HepG2 (cell line): ENCODE data around the gene SPECC1L. TPM values are rescaled to one million over a fixed set of nuclear protein-coding genes. Genes with fewer than 3 reads are reported as not detected.

Experiments
- ATAC-seq: fragments of 200-7000 bp; cut with Tn5 transposase; 3 replicates; pipeline ENCODE4 v1.9.1; 2020; ENCODE audit warnings: mild to moderate bottlenecking, moderate library complexity
- BruUV-seq: library from RNA; stranded (reverse); fragments of 400-500 nt; replicated peaks from 2 replicates; lab custom pipeline; 2021; lab: Mats Ljungman, UMichigan
- CTCF ChIA-PET: fragments of 300-600 bp; formaldehyde crosslinking; extraction: SDS; loops from one replicate; lab custom pipeline; 2021; ENCODE audit warnings: low total read pairs, inconsistent platforms, low intra/inter-chr PET ratio; lab: Yijun Ruan, JAX
- POLR2A ChIA-PET: fragments of 350-600 bp; sonication (Branson Sonifier 250); formaldehyde crosslinking; loops from one replicate; lab custom pipeline; 2020; ENCODE audit warnings: antibody characterized with exemption, inconsistent platforms; lab: Yijun Ruan, JAX
- DNase-seq: peaks from one replicate; pipeline ENCODE4 v3.0.0-alpha.2; 2015; ENCODE audit warnings: low spot score
- FAIRE-seq: peaks from 3 replicates; lab custom pipeline; 2011; peaks lifted over from hg19 to GRCh38; lab: Jason Lieb, UNC
- H2AFZ ChIP-seq: one replicate; pipeline ENCODE4 v1.6.1; 2011; ENCODE audit warnings: low read length, inconsistent platforms
- H3K27ac ChIP-seq: fragments of 300-600 bp; 3 replicates; pipeline ENCODE4 v1.8.0; 2011; ENCODE audit warnings: mixed run types, mild to moderate bottlenecking, mixed read lengths, low read length, inconsistent platforms; ENCODE audit not compliant: insufficient read depth; ENCODE audit errors: extremely low read length
- H3K27me3 ChIP-seq, 2 experiments: fragments of 200-600 bp in 1 of 2; 2 replicates in 1 of 2; 3 replicates in 1 of 2; pipeline versions ENCODE4 v1.6.0 to v1.8.0; 2011; ENCODE audit warnings: low read length in 2 of 2, mild to moderate bottlenecking in 2 of 2, moderate library complexity in 2 of 2, inconsistent platforms in 1 of 2; ENCODE audit not compliant: insufficient read depth in 2 of 2, control insufficient read depth in 1 of 2
- H3K36me3 ChIP-seq, 2 experiments: fragments of 200-600 bp in 1 of 2; replicated peaks in 1 of 2; 2 replicates in 1 of 2; 3 replicates in 1 of 2; pipeline versions ENCODE4 v1.5.1 to v1.8.0; 2011; ENCODE audit warnings: low read length in 2 of 2, inconsistent platforms in 1 of 2; ENCODE audit not compliant: insufficient read depth in 2 of 2, control insufficient read depth in 1 of 2
- H3K4me1 ChIP-seq: 2 replicates; pipeline ENCODE4 v1.5.1; 2012; ENCODE audit warnings: low read length, inconsistent platforms; ENCODE audit not compliant: insufficient read depth
- H3K4me2 ChIP-seq: 2 replicates; pipeline ENCODE4 v1.6.0; 2011; ENCODE audit warnings: low read depth, low read length, inconsistent platforms
- H3K4me3 ChIP-seq, 3 experiments: fragments of 200-600 bp in 1 of 3; sonication (generic), shearing (Covaris generic) in 1 of 3; replicated peaks in 1 of 3; 2 replicates each; pipeline ENCODE4 v1.5.1; 2011 to 2016; ENCODE audit warnings: low read length in 3 of 3, inconsistent platforms in 2 of 3, low read depth in 2 of 3, mild to moderate bottlenecking in 2 of 3, control low read depth in 1 of 3, mixed read lengths in 1 of 3; ENCODE audit not compliant: insufficient read depth in 1 of 3
- H3K79me2 ChIP-seq: one replicate; pipeline ENCODE4 v1.6.1; 2011; ENCODE audit warnings: low read length, inconsistent platforms; ENCODE audit not compliant: insufficient read depth
- H3K9ac ChIP-seq: 2 replicates; pipeline ENCODE4 v1.6.0; 2011; ENCODE audit warnings: mild to moderate bottlenecking, low read depth, low read length, inconsistent platforms; ENCODE audit not compliant: insufficient read depth
- H3K9me3 ChIP-seq: 2 replicates; pipeline ENCODE4 v1.5.1; 2012; ENCODE audit warnings: mild to moderate bottlenecking, low read length
- H4K20me1 ChIP-seq: 2 replicates; pipeline ENCODE4 v1.6.0; 2011; ENCODE audit warnings: inconsistent platforms, mild to moderate bottlenecking, low read length, moderate library complexity; ENCODE audit not compliant: insufficient read depth
- CENPT ChIP-seq: sonication (generic); formaldehyde crosslinking; IDR thresholded peaks from 2 replicates; pipeline ENCODE4 v1.8.0; 2022; ENCODE audit warnings: low read depth, mild to moderate bottlenecking, moderate library complexity, missing genetic modification reagents
- FOXP1 ChIP-seq, 2 experiments: fragments of 450-650 bp in 1 of 2; IDR thresholded peaks; 2 replicates each; pipeline ENCODE4 v1.6.1; 2017 to 2018; ENCODE audit warnings: antibody characterized with exemption in 1 of 2
- KLF11 ChIP-seq: IDR thresholded peaks from 2 replicates; pipeline ENCODE4 v1.6.1; 2016; ENCODE audit warnings: missing compliant biosample characterization
- MYC ChIP-seq: sonication (generic); formaldehyde crosslinking; IDR thresholded peaks from 2 replicates; pipeline ENCODE4 v1.9.0; 2021; ENCODE audit warnings: missing genetic modification reagents, borderline replicate concordance
- NCOA1 ChIP-seq: sonication (generic); formaldehyde crosslinking; IDR thresholded peaks from 2 replicates; pipeline ENCODE4 v1.9.0; 2021; ENCODE audit warnings: missing genetic modification reagents
- ZNF121 ChIP-seq: sonication (generic); formaldehyde crosslinking; IDR thresholded peaks from 2 replicates; pipeline ENCODE4 v1.5.0; 2020; ENCODE audit warnings: mild to moderate bottlenecking, missing genetic modification reagents
- ZNF382 ChIP-seq: sonication (generic); formaldehyde crosslinking; IDR thresholded peaks from 2 replicates; pipeline ENCODE4 v1.5.0; 2020; ENCODE audit warnings: missing genetic modification reagents, mild to moderate bottlenecking, borderline replicate concordance
- ZNF672 ChIP-seq: sonication (generic); formaldehyde crosslinking; IDR thresholded peaks from 2 replicates; pipeline ENCODE4 v1.8.1; 2022; ENCODE audit warnings: missing genetic modification reagents
- ZNF768 ChIP-seq: sonication (generic); formaldehyde crosslinking; IDR thresholded peaks from 2 replicates; pipeline ENCODE4 v1.4.0; 2020; ENCODE audit warnings: missing genetic modification reagents
- WGBS: methylation state at CpG from one replicate; pipeline ENCODE4 v1.1.6; 2017; ENCODE audit warnings: low lambda C conversion rate; 5-methylcytosine and 5-hydroxymethylcytosine counted together
- in situ Hi-C: cut with HindIII; loops from 2 replicates; pipeline ENCODE4 v1.10.0; 2017; ENCODE audit warnings: low pct_unique_long_range_greater_than_20kb; ENCODE audit not compliant: extremely low pct_ligation_motif_present
- intact Hi-C: fragments of 100-400 bp; cut with micrococcal nuclease; formaldehyde crosslinking; loops from one replicate; pipeline ENCODE4 v1.10.0; 2022; ENCODE audit not compliant: unreplicated experiment
- polyA plus RNA-seq, 8 experiments: library from polyadenylated mRNA; depleted of rRNA in 3 of 8; stranded (reverse) in 7 of 8; unstranded in 1 of 8; fragments of >200 nt; fragmentation: Illumina TruSeq in 4 of 8; extraction: Trizol in 4 of 8; gene quantifications; 2 replicates each; pipeline versions ENCODE4 v1.2.1 to v1.2.3, GENCODE V29; 2011 to 2016; ENCODE audit warnings: low read depth in 4 of 8, missing spikeins in 1 of 8, mixed read lengths in 1 of 8; ENCODE audit not compliant: insufficient read depth in 1 of 8
- total RNA-seq, 5 experiments: library from RNA; depleted of rRNA; stranded (reverse); fragments of >200 nt; fragmentation: Illumina TruSeq; extraction: Trizol; gene quantifications; 2 replicates each; pipeline ENCODE4 v1.2.3, GENCODE V29; 2016; ENCODE audit warnings: low read depth in 1 of 5
- TF ChIP-seq, protein P1 (sequence below): sonication (generic); formaldehyde crosslinking; IDR thresholded peaks from 2 replicates; pipeline ENCODE4 v1.8.1; 2023; ENCODE audit warnings: mild to moderate bottlenecking, moderate library complexity, missing genetic modification reagents
- TF ChIP-seq, protein P2 (sequence below): sonication (generic); formaldehyde crosslinking; IDR thresholded peaks from 2 replicates; pipeline ENCODE4 v1.4.0; 2020; ENCODE audit warnings: missing genetic modification reagents
- TF ChIP-seq, protein P3 (sequence below): sonication (generic); formaldehyde crosslinking; IDR thresholded peaks from 2 replicates; pipeline ENCODE4 v1.8.1; 2023; ENCODE audit warnings: mild to moderate bottlenecking, missing genetic modification reagents
- TF ChIP-seq, protein P4 (sequence below): sonication (generic); formaldehyde crosslinking; IDR thresholded peaks from 2 replicates; pipeline ENCODE4 v1.4.0; 2020; ENCODE audit warnings: missing genetic modification reagents

SPECC1L gene
- total and polyA plus RNA-seq, 2 of the 13 experiments (the other 11 are each of a cell fraction or from before 2014, with no cell fraction given), result 14.1 to 30.3 TPM

DNA sequence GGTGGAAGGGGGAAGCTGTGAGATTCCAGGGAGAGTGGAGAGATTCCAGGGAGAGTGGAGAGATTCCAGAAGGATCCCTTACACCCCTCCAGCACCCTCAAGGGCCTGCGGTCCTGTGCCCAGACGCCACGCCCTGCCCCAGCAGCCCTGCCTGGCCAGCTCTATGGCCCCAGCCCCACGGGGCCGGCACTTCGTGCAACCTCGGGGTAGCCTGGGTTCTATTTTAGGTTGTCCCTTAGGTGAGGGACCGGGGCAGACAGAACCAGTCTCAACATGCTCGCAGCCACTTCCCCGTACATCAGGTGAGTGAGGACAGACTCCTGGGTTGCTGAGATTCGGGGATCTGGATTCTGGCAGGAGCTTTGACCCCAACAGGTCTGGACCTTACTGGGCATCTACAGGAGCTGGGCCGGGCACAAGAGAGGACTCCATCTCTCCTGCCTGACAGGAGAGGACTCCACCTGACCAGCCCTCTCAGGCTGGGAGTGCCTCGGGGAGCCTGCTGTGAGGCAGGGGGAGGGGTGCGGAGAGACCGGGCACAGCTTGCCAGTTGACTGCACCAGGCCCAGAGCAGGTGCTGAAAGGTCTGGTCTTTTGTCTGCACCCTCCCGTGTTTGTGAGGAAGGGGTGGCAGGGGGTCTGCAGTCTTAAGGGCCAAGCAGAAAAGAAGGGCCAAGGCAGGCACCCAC lies 148.3 kb downstream of the SPECC1L start:
- Histone ChIP-seq H3K27me3 (no peaks in the 10 kb centered on the region), H4K20me1 (no peaks in the 10 kb centered on the region), H3K9ac (no peak overlapping the region), H3K4me2 (no peak overlapping the region), H3K36me3 (peaks cover 8 to 23% of the 10 kb centered on the region in 2 experiments; a peak in 4 of 5 replicates), H3K27ac (no peak overlapping the region), H3K9me3 (no peaks in the 10 kb centered on the region), H3K79me2 (no peaks in the 10 kb centered on the region), H3K4me3 (no peak overlapping the region), H3K4me1 (peaks cover 26% of the 10 kb centered on the region), H2AFZ (no peak overlapping the region)
- DNase-seq (no peak), ATAC-seq (no peak), FAIRE-seq (no peak)
- ChIA-PET CTCF (no interaction called here), POLR2A (no interaction called here)
- TF ChIP-seq MYC (CRISPR knock-in tag) (no peak), ZNF672 (CRISPR knock-in tag) (no peak), CENPT (CRISPR knock-in tag) (no peak), ZNF121 (CRISPR knock-in tag) (no peak), KLF11 (CRISPR knock-in tag) (no peak), FOXP1 (IDR thresholded peaks at IDR 0.05) (no peak), FOXP1 (CRISPR knock-in tag; IDR thresholded peaks at IDR 0.05) (no peak), NCOA1 (CRISPR knock-in tag) (no peak), ZNF768 (no peak), ZNF382 (CRISPR knock-in tag) (no peak)
- TF ChIP-seq, protein P1, sequence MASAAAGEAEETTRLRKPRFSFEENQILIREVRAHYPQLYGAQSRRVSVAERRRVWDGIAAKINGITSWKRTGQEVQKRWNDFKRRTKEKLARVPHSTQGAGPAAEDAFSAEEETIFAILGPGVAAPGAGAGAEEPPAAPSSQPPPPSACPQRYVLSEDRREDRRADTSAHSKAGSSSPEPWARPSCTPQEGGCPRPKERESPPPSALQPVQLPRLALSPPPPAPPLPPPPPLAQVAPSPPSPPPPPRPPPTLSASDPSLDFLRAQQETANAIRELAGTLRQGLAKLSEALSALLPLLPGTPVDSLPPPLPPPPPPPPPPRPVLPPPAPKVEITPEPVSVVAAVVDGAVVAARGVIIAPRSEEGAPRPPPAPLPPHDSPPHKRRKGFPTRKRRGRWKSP (CRISPR knock-in tag), result no peak
- TF ChIP-seq, protein P2, sequence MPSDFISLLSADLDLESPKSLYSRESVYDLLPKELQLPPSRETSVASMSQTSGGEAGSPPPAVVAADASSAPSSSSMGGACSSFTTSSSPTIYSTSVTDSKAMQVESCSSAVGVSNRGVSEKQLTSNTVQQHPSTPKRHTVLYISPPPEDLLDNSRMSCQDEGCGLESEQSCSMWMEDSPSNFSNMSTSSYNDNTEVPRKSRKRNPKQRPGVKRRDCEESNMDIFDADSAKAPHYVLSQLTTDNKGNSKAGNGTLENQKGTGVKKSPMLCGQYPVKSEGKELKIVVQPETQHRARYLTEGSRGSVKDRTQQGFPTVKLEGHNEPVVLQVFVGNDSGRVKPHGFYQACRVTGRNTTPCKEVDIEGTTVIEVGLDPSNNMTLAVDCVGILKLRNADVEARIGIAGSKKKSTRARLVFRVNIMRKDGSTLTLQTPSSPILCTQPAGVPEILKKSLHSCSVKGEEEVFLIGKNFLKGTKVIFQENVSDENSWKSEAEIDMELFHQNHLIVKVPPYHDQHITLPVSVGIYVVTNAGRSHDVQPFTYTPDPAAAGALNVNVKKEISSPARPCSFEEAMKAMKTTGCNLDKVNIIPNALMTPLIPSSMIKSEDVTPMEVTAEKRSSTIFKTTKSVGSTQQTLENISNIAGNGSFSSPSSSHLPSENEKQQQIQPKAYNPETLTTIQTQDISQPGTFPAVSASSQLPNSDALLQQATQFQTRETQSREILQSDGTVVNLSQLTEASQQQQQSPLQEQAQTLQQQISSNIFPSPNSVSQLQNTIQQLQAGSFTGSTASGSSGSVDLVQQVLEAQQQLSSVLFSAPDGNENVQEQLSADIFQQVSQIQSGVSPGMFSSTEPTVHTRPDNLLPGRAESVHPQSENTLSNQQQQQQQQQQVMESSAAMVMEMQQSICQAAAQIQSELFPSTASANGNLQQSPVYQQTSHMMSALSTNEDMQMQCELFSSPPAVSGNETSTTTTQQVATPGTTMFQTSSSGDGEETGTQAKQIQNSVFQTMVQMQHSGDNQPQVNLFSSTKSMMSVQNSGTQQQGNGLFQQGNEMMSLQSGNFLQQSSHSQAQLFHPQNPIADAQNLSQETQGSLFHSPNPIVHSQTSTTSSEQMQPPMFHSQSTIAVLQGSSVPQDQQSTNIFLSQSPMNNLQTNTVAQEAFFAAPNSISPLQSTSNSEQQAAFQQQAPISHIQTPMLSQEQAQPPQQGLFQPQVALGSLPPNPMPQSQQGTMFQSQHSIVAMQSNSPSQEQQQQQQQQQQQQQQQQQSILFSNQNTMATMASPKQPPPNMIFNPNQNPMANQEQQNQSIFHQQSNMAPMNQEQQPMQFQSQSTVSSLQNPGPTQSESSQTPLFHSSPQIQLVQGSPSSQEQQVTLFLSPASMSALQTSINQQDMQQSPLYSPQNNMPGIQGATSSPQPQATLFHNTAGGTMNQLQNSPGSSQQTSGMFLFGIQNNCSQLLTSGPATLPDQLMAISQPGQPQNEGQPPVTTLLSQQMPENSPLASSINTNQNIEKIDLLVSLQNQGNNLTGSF (CRISPR knock-in tag), result no peak
- TF ChIP-seq, protein P3, sequence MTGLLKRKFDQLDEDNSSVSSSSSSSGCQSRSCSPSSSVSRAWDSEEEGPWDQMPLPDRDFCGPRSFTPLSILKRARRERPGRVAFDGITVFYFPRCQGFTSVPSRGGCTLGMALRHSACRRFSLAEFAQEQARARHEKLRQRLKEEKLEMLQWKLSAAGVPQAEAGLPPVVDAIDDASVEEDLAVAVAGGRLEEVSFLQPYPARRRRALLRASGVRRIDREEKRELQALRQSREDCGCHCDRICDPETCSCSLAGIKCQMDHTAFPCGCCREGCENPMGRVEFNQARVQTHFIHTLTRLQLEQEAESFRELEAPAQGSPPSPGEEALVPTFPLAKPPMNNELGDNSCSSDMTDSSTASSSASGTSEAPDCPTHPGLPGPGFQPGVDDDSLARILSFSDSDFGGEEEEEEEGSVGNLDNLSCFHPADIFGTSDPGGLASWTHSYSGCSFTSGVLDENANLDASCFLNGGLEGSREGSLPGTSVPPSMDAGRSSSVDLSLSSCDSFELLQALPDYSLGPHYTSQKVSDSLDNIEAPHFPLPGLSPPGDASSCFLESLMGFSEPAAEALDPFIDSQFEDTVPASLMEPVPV, result no peak
- TF ChIP-seq, protein P4, sequence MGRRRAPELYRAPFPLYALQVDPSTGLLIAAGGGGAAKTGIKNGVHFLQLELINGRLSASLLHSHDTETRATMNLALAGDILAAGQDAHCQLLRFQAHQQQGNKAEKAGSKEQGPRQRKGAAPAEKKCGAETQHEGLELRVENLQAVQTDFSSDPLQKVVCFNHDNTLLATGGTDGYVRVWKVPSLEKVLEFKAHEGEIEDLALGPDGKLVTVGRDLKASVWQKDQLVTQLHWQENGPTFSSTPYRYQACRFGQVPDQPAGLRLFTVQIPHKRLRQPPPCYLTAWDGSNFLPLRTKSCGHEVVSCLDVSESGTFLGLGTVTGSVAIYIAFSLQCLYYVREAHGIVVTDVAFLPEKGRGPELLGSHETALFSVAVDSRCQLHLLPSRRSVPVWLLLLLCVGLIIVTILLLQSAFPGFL (CRISPR knock-in tag), result no peak
- intact Hi-C loops, result no loop called here
- in situ Hi-C loops, result no loop called here
- 96% methylated on average over 4 of the region's 16 CpGs for WGBS
- BruUV-seq, result no TSS peak
